Fibroblast of mammary gland (primary cell): ENCODE data around the gene MACIR.
A peak's percentile ranks its signal among the peaks of the same experiment; 100 is the strongest.

Source experiments
- DNase-seq: peaks from one replicate; pipeline ENCODE4 v3.0.0-alpha.2; 2010; ENCODE audit warnings: low read depth
- H3K4me3 ChIP-seq: 2 replicates; pipeline ENCODE4 v1.5.1; 2011; ENCODE audit warnings: low read depth, mild to moderate bottlenecking, low read length, moderate library complexity; ENCODE audit not compliant: control insufficient read depth
- CTCF ChIP-seq: conservative IDR thresholded peaks from 2 replicates; pipeline ENCODE4 v1.5.1; 2011; ENCODE audit warnings: low read depth, low read length, inconsistent platforms; ENCODE audit not compliant: control insufficient read depth, insufficient read depth

Gene MACIR

GRCh38 chr5:103270581-103270980 lies 12.0 kb downstream of the MACIR start:
- H3K4me3 ChIP-seq: no peak overlapping the region
- TF ChIP-seq CTCF: no peak
- DNase-seq: no peak

- TF ChIP-seq CTCF: no peak
- peak; percentile 19 for DNase-seq
- H3K4me3 ChIP-seq: no peak overlapping the region
Measured at GRCh38 chr5:103271570-103272289, 13.2 kb downstream of the MACIR start.

GRCh38 chr5:103272377-103272776 lies 13.8 kb downstream of the MACIR start:
- no peak overlapping the region for H3K4me3 ChIP-seq
- no peak for TF ChIP-seq CTCF
- no peak for DNase-seq

GRCh38 chr5:103273952-103274351 lies 15.4 kb downstream of the MACIR start:
- DNase-seq: no peak
- TF ChIP-seq CTCF: no peak
- H3K4me3 ChIP-seq: no peak overlapping the region

- DNase-seq: no peak
- no peak overlapping the region for H3K4me3 ChIP-seq
- no peak for TF ChIP-seq CTCF
Measured at GRCh38 chr5:103275851-103276250, 17.3 kb downstream of the MACIR start.

- H3K4me3 ChIP-seq: no peak overlapping the region
- no peak for DNase-seq
- no peak for TF ChIP-seq CTCF
Measured at GRCh38 chr5:103280967-103281366, 22.4 kb downstream of the MACIR start.
